ENCODE data around the gene ACTN4. TPM values are rescaled to one million over a fixed set of nuclear protein-coding genes. Genes with fewer than 3 reads are reported as not detected.

Gene ACTN4
- total RNA-seq, 1 donor from 2014 or later: 454 TPM

- peak overlapping the region; percentile 83 for H3K4me3 ChIP-seq
- H3K9me3 ChIP-seq: no peaks in the 10 kb centered on the region
- intact Hi-C loops (cut with DNase I): no loop called here
- H3K27ac ChIP-seq: peak overlapping the region; percentile 88
- H3K27me3 ChIP-seq (ENCODE audit: low read depth): no peaks in the 10 kb centered on the region
- H3K4me1 ChIP-seq: peaks cover 66% of the 10 kb centered on the region
- ATAC-seq (peak in 1 of 2 donors; percentile 0), DNase-seq (no peak)
- no peak for TF ChIP-seq CTCF (IDR thresholded peaks at IDR 0.05)
- H3K36me3 ChIP-seq: no peaks in the 10 kb centered on the region
Measured at GRCh38 chr19:38650172-38650775, 2.8 kb downstream of the ACTN4 start.

- intact Hi-C loops (cut with DNase I): no loop called here
- Histone ChIP-seq H3K9me3 (no peaks in the 10 kb centered on the region), H3K4me1 (peaks cover 74% of the 10 kb centered on the region), H3K27ac (peak overlapping the region; percentile 88), H3K36me3 (no peaks in the 10 kb centered on the region), H3K4me3 (peak overlapping the region; percentile 83), H3K27me3 (ENCODE audit: low read depth) (no peaks in the 10 kb centered on the region)
- DNase-seq: no peak
- ATAC-seq: peak; percentile 3 to 38
- TF ChIP-seq CTCF (IDR thresholded peaks at IDR 0.05): no peak
Measured at GRCh38 chr19:38650911-38651584, 3.6 kb downstream of the ACTN4 start.

- no peak for DNase-seq
- Histone ChIP-seq H3K27me3 (ENCODE audit: low read depth) (no peaks in the 10 kb centered on the region), H3K4me3 (no peak overlapping the region), H3K36me3 (peaks cover 7% of the 10 kb centered on the region), H3K9me3 (no peaks in the 10 kb centered on the region), H3K4me1 (peaks cover 90% of the 10 kb centered on the region), H3K27ac (peak overlapping the region; percentile 88)
- TF ChIP-seq CTCF (IDR thresholded peaks at IDR 0.05): no peak
- intact Hi-C loops (cut with DNase I): no loop called here
- ATAC-seq: no peak
Measured at GRCh38 chr19:38653028-38653571, 5.7 kb downstream of the ACTN4 start.

- no peak for TF ChIP-seq CTCF (IDR thresholded peaks at IDR 0.05)
- no peak for DNase-seq
- intact Hi-C loops (cut with DNase I): no loop called here
Measured at GRCh38 chr19:38654628-38655055, 7.2 kb downstream of the ACTN4 start.

GRCh38 chr19:38655148-38655824 is 7.8 kb downstream of the ACTN4 start:
- Histone ChIP-seq H3K27ac (peak overlapping the region; percentile 88), H3K4me3 (no peak overlapping the region), H3K36me3 (peaks cover 7% of the 10 kb centered on the region), H3K9me3 (no peaks in the 10 kb centered on the region), H3K27me3 (ENCODE audit: low read depth) (no peaks in the 10 kb centered on the region), H3K4me1 (peaks cover 100% of the 10 kb centered on the region)
- DNase-seq (no peak), ATAC-seq (no peak)
- intact Hi-C loops (cut with DNase I): no loop called here
- TF ChIP-seq CTCF (IDR thresholded peaks at IDR 0.05): no peak

More at GRCh38 chr19:38654628-38655055, 7.2 kb downstream of the ACTN4 start:
- H3K27me3 ChIP-seq (ENCODE audit: low read depth): no peaks in the 10 kb centered on the region
- H3K4me1 ChIP-seq: peaks cover 100% of the 10 kb centered on the region
- H3K9me3 ChIP-seq: no peaks in the 10 kb centered on the region
- H3K36me3 ChIP-seq: peaks cover 7% of the 10 kb centered on the region
- H3K4me3 ChIP-seq: no peak overlapping the region
- peak overlapping the region; percentile 88 for H3K27ac ChIP-seq
- no peak for ATAC-seq
